NCI-H69 (cell line): Measurements from ENCODE around the gene VSTM4.
A peak's percentile ranks its signal among the peaks of the same experiment; 100 is the strongest.

Source experiments
- DNase-seq: peaks from one replicate; lab custom pipeline; 2025; lab: John Stamatoyannopoulos, UW

The VSTM4 gene

GRCh38 chr10:49040601-49041000 lies 74.7 kb downstream of the VSTM4 start:
- no peak for DNase-seq

GRCh38 chr10:49039409-49039808 lies 75.9 kb downstream of the VSTM4 start:
- no peak for DNase-seq

DNA sequence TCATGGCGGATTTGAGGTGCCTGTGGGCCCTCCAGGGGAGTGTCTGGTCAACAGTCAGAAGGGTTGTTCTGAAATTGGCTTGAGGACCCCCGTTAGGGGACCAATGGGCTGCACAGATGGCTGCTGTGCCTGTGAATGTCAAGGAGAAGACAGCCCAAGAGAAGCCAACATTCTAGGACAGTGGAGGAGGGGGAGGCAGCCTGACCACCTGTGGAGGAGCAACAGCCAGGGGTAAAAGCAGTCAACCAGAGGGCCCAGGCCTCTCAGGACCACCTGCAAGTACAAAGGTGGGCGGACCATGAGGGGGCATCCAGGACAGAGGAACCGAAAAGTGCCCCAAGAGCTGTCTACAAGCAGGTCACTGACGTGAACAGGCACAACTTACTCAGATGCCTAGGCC lies 76.6 kb downstream of the VSTM4 start:
- no peak for DNase-seq

DNA sequence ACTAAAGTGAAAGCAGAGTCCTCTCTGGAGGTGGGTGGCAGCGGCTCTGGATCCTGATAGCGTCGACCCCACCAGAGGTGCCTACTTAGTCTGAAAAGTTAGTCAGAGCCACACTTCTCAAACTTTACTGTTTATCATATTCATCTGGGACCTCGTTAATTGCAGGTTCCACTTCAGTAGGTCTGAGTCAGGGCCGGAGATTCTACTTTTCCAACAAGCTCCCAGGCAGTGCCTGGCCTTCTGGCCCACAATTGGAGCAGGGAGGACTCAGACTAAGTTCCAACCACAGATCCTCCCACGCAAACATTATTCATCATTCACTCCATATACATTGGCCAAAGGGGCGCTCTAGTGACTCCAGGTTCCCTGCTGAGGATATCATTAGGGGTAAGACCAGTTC lies 78.1 kb downstream of the VSTM4 start:
- no peak for DNase-seq

- DNase-seq, result no peak
Measured at GRCh38 chr10:49036638-49037037, 78.7 kb downstream of the VSTM4 start.

GRCh38 chr10:49035920-49036319 lies 79.4 kb downstream of the VSTM4 start:
- no peak for DNase-seq

GRCh38 chr10:49034925-49035324 lies 80.4 kb downstream of the VSTM4 start:
- DNase-seq, result no peak

DNA sequence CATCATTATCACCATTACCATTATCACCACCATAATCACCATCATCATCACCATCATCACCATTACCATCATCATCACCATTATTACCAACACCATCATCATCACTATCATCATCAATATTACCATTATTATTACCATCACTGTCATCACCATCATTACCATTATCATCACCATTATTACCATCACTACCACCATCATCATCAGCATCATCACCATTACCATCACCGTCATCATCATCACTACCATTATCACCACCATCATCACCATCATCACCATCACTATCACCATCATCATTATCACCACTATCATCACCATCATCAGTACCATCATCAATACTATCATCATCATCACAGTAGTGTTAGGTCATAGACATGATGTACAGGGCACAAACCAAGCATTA lies 81.4 kb downstream of the VSTM4 start:
- DNase-seq, result no peak

- no peak for DNase-seq
Measured at GRCh38 chr10:49029666-49030065, 85.7 kb downstream of the VSTM4 start.

- DNase-seq, result no peak
Measured at GRCh38 chr10:49028639-49029038, 86.7 kb downstream of the VSTM4 start.

GRCh38 chr10:49025347-49025983 lies 89.9 kb downstream of the VSTM4 start:
- peak; percentile 8 for DNase-seq

GRCh38 chr10:49024484-49024883 lies 90.8 kb downstream of the VSTM4 start:
- no peak for DNase-seq

DNA sequence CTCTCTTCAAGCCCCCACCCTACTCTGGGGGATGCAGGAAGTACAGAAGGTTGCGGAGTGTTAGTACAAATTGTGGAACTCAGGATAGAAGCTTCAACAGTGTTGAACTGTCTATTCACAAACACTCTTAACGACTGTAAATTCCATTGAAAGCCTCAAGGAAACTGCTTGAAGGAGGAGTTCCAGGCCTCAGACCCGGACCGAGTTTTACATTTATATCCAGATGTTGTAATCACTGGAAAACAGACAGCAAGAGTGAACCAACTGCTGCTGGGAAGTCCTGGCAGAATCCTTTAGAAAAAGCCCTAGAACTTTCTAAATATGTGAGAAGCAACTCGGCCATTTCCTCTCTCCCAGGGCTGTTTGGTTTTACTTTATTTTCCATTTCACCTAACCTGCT lies 91.6 kb downstream of the VSTM4 start:
- no peak for DNase-seq

DNA sequence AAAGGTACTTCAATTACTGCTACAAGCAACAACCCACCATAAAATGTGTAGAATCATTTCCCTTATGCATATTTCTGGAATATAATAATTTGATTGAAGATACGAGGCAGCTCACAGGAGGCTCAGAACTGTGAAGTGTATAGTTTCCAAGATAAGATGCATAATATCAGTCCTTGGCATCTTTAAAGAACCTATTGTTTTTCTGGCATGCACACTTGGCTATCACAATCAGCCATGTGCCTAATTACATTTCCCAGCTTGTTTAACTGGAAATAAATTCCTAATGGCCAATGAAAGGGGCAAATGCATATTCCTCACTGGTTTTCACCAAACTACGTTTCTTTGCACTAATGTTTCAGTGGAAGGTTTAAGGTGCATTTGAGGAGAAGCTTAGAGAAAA lies 92.3 kb downstream of the VSTM4 start:
- no peak for DNase-seq

- no peak for DNase-seq
Measured at GRCh38 chr10:49021685-49022084, 93.6 kb downstream of the VSTM4 start.

- no peak for DNase-seq
Measured at GRCh38 chr10:49015700-49016099, 99.6 kb downstream of the VSTM4 start.

- DNase-seq, result no peak
Measured at GRCh38 chr10:49012603-49013002, 102.7 kb downstream of the VSTM4 start.

DNA sequence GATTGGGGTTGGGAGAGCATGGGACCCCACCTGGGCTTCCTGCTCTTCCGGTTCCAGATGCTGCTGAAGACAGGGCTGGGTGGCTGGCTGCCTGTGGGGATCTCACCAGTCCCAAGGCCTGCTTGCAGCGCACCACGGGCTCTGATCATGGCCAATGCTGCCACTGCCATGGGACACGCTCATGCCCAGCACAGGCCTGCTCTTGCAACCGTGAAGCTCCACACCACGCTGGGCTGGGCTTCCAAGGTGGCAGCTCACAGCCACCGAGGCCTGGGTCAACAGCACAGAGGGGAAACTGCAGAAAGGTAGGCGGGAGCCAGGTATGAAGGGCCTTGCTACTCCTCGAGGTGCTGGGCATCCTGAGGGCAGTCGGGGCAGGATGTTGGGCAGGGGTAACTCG lies 103.6 kb downstream of the VSTM4 start:
- no peak for DNase-seq

DNA sequence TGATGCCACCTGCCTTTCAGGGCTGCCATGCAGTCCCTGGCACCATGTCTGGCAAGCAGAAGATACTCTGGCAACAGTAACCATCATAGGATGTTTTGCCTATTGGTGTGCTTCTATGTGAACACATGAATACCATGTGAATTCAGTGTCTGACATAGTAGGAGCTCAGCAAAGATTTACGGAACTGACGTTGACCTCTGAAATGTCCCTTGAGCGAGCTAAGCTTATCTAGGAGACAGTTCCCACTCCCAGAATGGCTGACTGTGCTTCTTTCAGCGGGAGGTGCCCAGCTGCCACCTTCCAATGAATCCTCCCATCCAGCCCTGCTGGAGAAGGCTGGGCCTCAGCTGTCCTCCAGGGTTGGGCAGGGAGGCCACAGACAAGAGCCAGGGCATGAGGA lies 104.5 kb downstream of the VSTM4 start:
- DNase-seq, result no peak

DNA sequence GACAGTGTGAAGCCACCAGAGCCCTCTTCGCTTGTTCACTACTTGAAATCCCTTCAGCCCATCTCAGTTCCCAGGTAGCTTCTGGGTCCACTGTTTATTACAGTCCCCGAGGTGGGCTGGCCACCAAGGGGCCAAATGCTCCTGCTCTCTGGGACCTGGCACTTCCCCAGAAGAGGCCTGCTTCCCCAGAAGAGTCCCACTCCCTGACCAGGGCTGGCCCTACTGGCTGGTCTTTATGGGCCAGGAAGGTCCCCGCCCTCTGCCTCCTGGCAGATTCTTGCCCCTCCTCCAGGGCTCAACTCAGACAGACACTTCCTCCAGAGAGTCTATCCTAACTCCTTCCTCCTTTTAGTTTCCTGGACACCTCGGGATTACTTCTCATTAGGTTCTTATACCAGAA lies 105.0 kb downstream of the VSTM4 start:
- no peak for DNase-seq

DNA sequence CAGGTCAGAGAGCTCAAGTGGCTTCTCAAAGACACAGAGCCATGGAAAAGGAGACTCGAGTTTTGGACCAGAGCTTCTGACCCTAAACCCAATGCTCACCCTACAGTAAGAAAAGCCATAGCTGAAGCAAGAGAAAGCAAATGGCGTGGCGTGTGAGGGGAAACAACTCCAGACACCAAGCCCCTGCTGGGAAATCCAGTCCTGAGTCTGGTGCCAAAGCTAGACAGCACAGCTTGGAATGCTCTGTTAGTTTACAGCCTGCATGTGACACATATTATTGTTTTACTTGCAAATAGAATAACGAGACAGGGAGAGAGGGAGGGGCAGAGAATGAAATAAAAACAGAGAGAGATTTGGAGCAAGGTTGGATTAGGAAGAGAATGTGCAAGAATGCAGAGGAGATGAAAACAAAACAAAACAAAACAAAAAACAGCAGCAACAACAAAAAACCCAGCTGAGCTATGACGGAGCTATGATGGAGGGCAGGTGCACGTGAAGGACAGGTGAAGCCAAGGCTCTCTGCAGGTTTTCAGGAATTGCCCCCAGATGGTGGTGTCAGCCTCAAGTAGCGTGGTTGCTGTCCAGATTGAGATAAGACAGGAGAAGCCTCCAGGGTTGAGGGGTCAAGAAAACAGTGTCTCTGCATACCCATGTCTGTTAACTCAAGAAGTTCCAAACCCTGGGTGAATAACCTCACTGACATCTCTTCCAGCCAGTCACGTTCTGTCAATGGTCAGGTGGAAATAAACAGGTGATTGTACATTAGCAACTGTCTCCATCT lies 105.9 kb downstream of the VSTM4 start:
- DNase-seq, result no peak

DNA sequence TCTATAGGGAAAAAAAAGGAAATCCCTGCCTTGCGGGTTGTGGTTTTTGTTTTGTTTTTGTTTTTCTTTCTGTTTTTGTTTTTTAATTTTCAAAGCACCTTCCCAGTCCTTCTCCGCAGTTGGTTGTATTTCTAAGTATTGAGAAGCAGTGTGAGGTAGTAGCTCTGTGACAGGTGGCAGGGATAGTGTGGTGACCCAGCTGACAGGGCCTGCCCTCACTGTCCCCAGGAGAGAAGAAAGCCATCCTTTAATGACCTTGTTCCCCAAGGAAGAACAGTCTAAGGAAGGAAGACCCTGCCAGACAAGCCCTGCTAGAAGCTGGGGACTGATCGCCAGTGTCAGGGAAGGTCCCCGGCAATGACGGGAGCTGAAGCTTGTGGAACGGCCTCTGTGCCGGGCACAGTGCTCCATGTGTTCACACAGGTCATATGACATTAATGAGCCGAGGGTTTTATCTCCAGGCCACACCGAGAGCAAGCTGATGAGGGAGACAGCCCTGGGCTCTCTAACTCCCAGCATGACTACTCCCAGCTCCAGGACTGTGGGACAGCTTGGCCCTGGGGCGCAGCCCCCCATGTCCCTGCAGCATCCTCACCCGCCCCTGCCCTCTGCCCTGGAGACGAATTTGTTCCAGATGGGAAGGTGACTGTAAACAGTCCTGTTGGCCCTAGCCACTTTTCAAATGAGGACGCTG lies 106.7 kb downstream of the VSTM4 start:
- no peak for DNase-seq

- DNase-seq, result no peak
Measured at GRCh38 chr10:49008091-49008490, 107.2 kb downstream of the VSTM4 start.
